GM21619 (cell line): Measurements from ENCODE around the gene PIRT.

Experiments used
- ATAC-seq: cut with Tn5 transposase; IDR thresholded peaks from one replicate; pipeline ENCODE4 v1.9.1; 2021; ENCODE audit not compliant: unreplicated experiment

The PIRT gene

DNA sequence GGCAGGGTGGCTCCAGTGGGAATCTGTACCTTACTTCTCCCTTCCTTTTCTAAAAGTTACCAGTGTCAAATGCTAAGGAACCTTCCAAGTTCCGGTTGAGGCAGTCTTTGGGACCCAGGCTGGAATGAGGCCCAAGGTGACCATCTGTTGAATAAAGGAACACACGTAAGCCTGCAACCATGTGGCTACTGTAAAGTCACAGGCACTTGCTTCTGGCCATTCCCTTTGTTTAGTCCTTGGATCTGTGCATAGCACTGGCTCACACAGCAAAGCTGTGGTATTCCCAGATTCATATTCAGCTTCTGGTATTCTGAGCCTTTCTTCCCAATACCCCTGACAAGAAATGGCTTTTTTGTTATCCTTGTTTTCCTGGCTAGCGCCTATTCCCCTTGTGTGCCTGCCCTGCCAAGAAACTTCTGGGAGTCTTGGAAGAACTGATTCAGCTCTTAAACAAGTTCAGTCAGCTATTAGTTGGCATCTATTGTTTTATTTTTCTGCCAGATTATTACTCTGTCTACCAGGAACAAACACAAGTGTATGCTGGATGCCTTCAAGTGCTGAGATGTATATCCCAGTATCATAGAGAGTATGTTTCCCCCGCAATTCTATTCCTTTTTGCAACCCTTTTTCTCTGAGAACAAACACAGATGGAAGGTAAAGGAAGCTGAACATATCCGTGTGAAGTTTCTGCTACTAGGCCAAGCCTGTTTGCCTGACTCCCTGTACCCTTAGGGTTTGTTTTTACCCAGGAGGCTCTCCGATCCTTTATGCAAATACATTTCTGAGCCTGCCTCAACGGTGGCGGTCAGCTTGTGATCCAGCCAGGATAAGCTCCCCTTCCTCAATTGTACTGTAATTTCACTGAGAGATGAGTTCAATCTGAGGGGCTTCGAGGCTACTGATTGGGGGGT, 47.1 kb downstream of the PIRT start:
- ATAC-seq: no peak

DNA sequence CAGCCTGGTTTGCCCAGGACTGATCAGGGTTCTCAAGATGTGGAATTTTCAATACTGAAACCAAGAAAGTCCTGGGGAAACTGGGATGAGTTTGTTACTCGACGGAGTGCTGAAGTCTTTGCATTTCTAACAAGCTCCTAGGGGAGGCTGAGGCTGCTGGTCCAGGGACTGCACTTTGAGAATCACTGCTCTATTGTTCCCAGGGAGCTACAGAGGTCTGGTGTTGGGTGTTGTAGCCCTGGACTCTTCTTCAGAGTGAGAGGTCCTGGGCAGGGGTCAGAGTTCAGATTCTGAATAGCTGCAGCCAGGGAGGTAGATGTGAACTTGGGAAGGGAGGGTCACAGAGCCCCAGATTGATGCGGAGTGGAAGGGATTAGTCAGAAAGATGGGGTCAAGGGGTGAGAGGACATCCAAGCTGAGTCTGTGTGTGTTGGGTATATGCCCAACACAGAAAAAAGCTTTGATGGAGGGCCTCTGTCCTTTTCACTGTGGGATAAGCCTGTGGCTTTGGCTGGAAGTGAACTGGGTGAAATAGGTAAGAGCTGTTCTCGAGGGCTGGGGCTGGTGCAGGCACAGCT, 48.1 kb downstream of the PIRT start:
- no peak for ATAC-seq

DNA sequence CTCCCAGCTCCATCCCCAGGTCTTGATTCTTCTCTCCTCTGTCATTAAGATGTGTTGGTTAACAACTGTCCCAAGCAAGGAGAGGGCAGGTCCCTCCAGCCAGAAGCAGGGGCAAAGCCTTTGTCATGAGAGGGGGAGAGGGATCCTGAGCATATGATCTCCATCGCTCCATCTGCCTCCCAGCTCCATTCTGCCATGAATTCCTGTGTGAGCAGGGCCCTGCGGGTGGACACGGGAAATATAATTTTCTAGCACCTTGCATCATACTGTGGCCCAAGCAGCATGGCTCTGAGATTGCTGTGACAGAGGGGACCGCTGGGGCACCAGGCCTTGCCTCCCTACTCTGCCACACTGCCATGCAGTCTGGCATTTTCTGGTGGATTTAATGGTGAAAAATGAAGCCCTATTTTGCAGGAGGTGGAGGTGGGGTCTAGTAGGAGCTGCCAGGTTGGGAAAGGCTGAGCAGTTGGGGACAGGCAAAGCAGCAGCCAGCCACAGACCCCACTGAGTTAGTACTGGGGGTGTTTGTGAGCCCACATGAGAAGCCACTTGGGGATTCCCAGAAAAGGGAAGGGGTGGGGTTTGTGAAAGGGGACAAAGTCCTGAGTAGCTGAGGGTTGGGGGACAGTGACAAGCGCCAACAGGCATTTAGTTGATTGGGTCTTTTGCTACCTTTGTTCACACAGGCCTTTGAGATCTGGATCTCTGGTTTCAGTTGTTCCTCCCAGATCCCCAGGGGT, 50.4 kb downstream of the PIRT start:
- ATAC-seq: no peak

DNA sequence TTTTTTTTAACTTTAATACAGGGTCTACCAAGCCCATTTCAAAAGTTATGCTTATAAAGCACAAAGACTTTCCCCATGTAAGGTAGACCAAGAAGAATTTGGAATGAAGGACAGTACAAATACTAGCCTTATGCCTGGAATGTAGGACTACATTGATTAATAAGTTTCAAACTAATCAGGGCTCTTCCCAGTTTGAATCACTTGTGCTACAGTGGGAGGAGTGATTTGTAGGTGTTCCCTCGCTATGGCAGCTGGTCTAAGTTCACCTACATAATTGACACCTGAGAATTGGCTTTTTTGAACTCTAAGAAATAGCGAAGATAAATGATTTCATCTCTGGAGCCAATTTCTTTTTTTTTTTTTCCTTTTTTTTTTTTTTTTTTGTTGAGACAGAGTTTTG, 52.6 kb downstream of the PIRT start:
- no peak for ATAC-seq

GRCh38 chr17:10779609-10780008, 58.3 kb downstream of the PIRT start:
- no peak for ATAC-seq

DNA sequence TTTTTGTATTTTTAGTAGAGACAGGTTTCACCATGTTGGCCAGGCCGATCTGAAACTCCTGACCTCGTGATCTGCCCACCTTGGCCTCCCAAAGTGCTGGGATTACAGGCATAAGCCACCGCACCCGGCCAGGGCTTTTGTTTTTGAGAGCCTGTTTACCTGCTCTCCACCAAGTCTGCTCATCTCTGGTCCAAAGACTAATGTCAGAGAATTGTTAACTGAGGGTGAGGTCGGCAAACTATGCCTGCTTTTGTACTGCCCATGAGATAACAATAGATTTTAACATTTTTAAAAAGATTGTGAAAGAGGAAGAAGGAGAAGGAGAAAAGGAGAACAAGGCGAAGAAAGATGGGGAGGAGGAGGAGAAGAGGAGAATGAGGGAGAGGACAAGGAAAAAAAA, 60.0 kb downstream of the PIRT start:
- no peak for ATAC-seq

- ATAC-seq: no peak
Observed at GRCh38 chr17:10777131-10777807, 60.6 kb downstream of the PIRT start.

GRCh38 chr17:10776381-10776780, 61.5 kb downstream of the PIRT start:
- no peak for ATAC-seq

DNA sequence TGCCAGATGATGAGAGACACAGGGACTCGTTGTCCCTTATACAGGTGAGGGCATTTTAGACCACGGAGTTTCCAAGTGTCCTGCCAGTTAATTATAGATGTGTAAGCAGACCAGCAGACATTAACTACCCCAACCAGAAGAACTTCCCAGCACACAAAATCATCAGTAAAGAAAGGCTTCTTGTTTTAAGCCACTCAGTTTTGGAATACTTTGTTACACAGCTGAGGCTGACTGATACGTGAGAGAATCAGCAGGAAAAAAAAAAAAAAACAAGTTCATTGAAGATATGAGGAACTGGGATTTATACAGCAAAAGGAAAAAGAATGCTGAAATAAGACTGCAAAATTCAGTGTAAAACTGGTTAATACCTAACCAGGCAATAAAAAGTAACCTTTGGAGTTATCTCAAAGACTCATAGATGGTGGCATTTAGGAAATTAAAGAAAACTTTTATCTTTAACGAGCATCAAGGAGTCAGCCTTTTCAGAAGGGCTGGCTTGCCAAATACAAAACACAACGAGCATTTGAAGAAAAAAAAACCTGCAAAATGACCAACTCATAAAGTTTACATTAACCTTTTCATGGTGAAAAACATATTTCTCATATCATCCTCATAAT, 62.0 kb downstream of the PIRT start:
- ATAC-seq: no peak

- no peak for ATAC-seq
Observed at GRCh38 chr17:10775058-10775457, 62.8 kb downstream of the PIRT start.

DNA sequence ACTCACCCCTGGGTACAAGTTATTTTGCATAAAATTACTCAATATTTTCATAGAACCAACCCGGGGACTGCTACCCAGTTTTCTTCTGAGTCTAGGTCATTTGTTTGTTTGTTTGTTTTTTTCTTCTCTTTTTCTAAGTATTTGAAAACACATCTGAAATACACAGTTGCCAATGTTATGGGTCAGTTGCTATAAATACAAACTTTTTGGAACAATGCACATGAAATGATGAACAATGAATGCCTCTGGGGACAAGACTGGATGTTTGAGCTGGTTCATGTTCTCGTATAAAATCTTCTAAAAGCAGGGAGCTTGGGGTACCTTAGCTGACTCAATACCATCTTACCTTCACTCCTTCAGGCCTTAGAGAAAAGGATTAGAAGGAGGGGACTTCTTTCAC, 64.5 kb downstream of the PIRT start:
- ATAC-seq: no peak
